Measurements from ENCODE around the gene CSMD2.

DNA sequence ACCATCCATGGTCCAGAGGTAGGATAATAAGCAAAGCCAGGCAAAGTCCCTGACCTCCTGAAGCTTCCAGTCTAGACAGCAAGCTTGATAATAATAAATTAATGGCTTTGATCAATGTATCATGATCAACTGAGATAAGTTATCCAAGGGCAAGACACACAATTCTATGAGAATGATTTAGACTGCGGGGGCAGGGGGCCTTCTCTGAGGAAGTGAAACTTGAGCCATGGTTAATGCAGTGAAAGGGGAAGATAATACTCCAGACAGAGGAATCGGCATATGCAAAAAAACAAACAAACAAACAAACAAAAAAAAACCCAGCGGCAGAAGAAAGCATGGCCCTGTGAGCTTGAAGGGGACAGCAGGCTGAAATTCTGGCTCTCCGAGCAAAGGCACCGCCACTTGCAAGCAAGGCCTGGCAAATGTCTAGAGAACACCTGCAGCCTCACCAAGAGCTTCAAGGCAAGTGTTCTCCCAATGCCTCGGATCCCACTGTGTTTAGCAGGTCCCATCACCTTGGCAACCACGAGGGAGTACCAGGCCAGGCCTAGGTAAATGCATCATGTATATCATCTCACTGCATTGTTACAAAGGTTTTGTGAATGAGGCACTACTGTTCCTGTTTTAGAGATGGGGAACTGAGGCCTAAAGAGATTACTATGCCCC, 24.9 kb downstream of the CSMD2 start:
- TF ChIP-seq PATZ1 (CRISPR knock-in tag; IDR thresholded peaks at IDR 0.05; ENCODE audit: borderline replicate concordance) (no peak), GLIS3 (CRISPR knock-in tag; IDR thresholded peaks at IDR 0.05) (no peak)

All from SK-N-SH treated with all-trans-retinoic acid at 6 μM for 48 hours (cell line).